GM13977 (cell line): ENCODE measurements around the gene RAB11FIP2.

Source experiments
- DNase-seq: peaks from one replicate; pipeline ENCODE4 v3.0.0; 2012; ENCODE audit warnings: low spot score
- in situ Hi-C: fragments of 300-500 bp; cut with MboI; formaldehyde crosslinking; loops from one replicate; pipeline ENCODE4 v1.12.0; 2022; ENCODE audit warnings: low sequenced_read_pairs, low pct_unique_long_range_greater_than_20kb, mixed read lengths, inconsistent platforms; ENCODE audit not compliant: unreplicated experiment
- TF ChIP-seq, protein P1 (sequence below): IDR thresholded peaks from 2 replicates; pipeline ENCODE4 v1.5.1; 2012; ENCODE audit warnings: mild to moderate bottlenecking, control low read depth; ENCODE audit not compliant: insufficient read depth; ENCODE audit errors: extremely low read depth, missing control alignments

Gene RAB11FIP2

DNA sequence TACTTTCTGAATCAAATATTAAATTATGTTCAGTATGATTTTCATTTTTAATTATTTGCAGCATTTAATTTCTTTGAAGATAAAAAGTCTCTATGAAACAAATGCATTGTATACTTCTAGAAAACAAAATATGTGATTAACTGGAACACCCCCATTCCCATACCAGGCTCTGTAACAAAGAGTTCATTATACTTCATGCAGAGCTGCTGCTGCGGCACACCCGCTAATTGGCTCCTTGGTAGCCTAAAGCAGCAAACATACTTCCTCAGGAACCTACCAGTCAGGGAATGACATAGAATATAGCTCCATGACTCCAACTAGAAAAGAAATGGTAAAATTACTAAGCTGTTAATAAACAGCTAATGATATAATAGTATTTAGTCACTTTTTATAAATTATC is 19.3 kb downstream of the RAB11FIP2 start:
- TF ChIP-seq, protein P1, sequence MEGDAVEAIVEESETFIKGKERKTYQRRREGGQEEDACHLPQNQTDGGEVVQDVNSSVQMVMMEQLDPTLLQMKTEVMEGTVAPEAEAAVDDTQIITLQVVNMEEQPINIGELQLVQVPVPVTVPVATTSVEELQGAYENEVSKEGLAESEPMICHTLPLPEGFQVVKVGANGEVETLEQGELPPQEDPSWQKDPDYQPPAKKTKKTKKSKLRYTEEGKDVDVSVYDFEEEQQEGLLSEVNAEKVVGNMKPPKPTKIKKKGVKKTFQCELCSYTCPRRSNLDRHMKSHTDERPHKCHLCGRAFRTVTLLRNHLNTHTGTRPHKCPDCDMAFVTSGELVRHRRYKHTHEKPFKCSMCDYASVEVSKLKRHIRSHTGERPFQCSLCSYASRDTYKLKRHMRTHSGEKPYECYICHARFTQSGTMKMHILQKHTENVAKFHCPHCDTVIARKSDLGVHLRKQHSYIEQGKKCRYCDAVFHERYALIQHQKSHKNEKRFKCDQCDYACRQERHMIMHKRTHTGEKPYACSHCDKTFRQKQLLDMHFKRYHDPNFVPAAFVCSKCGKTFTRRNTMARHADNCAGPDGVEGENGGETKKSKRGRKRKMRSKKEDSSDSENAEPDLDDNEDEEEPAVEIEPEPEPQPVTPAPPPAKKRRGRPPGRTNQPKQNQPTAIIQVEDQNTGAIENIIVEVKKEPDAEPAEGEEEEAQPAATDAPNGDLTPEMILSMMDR, result no peak
- in situ Hi-C loops, result no loop called here
- DNase-seq, result no peak

DNA sequence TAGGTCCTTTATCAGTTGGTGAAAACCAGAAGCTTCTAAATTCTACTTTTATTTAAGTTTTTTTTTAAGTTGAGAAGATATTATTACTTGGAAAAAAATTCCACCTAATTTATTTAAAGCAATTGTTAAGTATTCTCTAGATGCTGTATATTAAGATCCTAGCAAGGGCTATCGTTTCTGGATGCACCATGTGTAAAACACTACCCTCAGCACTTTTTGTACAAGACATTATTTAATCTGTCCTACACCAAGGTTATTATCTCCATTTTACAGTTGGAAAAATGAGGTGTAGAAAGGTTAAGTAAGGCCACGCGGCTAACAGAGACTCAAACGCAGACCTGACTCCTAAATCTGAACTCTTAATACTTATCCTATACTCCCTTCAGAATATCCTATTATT is 19.8 kb downstream of the RAB11FIP2 start:
- TF ChIP-seq, protein P1, result no peak
- DNase-seq, result no peak
- in situ Hi-C loops, result no loop called here

DNA sequence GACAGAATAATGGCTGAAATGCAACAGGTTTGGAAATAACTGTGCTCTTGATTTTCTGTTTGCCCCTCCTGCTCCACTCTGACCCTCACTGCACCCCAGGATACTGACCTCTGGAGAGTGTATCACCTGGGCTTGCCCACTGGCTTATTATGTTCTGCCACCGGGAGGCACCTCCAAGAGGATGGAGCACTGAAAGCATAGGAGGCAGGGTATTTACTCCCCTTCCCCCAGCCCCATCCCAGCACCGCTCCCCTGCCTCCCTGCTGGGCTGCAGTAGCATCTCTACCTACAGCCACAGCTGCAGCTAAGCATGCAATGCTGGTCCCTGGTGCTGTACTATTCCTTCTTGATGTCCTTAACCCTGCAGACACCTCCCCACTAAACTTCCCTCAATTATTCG is 26.4 kb downstream of the RAB11FIP2 start:
- in situ Hi-C loops, result no loop called here
- DNase-seq, result no peak
- TF ChIP-seq, protein P1, result no peak

DNA sequence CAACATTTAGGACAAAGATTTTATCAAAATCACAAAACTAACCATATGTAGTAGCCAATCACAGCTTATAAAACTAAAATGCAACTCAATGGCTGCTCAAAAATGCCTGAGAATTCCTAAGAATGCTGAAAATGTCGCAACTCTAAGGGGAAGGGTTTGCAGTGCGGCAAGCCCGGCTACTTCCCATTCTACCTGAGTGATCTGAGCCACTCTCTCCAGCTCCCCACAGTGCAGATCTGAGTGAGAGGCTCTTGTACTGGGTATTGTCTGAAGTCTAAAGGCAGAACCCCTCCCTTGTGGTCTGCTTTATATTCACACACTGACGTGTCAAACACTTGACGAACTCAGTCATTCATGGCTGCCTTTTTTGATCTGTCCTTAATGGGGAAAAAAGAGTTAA is 28.9 kb downstream of the RAB11FIP2 start:
- in situ Hi-C loops, result no loop called here
- no peak for DNase-seq
- TF ChIP-seq, protein P1, result no peak

DNA sequence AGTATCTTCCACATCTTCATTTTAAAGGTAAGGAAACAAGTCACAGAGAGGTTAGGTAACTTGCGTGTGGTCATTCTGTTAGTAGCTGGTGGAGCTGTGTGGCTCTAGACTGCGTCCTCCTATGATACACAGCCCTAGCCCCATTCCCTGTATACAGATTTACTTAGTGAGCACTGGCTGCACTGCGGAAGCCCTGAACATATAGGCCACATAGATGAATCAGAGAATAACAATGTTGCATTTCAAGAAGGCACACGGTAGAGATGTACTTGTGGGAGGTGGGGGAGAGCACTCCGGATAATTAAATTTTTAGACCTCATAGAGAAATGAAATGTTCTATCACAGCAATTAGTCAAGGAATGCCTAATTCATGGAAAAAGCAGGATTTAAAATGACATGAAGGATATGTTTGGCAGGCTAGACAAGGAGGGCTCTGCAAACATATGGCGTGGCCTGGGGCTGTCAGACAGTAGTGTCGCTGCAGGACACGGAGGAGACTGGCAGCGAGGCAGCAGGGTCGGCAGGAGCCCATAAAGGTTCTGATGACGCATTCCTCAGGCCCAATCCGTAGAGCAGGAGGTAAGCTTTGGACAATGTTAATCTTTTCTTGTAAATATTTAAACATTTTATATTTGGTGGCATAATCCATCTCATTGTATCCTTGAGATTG is 29.5 kb downstream of the RAB11FIP2 start:
- in situ Hi-C loops, result no loop called here
- TF ChIP-seq, protein P1, result no peak
- no peak for DNase-seq

DNA sequence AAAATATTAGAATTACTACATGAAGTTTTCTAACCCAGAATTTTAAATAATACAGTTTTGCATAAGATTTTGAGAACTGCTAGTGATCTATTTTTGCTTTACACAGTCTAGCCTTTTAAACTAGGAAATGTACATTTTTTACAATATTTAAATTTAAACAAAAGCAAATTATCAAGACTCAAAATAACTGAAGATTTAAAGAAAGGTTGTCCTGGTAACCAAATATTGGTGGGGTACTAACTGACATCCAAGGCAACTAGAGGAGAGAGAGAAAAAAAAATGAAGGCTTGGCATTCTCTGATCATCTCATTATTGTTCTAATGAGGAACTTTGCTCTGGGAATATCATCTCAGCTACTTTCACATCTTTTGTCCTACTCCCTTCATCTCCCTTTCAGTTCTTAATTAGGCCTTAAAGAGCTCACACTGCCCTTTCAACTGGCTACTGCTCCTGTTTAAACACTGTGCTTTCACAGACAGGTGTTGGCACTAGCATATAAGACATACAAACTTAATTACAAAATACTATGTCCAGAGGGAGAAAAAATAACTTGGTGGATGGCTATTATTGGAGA is 33.7 kb downstream of the RAB11FIP2 start:
- in situ Hi-C loops, result no loop called here
- DNase-seq, result no peak
- TF ChIP-seq, protein P1, result no peak

DNA sequence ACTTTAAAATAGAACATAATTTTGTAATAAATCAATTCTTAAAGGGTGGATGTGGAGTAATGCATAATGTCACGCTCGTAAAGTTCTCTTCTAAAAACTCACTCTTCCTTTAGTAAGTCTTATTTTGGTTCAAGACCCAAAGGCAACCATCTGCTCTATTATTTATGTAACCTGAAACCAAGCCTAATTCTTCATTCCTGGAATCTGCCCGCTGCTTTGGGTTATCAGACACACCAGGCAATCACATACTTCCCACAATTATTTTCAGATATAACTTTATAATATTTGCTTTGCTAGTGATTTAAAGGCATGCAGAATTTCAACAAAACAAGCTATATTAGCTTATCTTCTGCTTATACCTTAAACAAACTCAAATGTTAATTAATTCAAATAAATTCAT is 39.0 kb downstream of the RAB11FIP2 start:
- DNase-seq, result no peak
- in situ Hi-C loops, result no loop called here
- TF ChIP-seq, protein P1, result no peak
